ENCODE data around the gene PLEKHJ1.
"Not testable (repeated sequence)": the region's sequence is repeated elsewhere in the genome, so short reads cannot be mapped to it uniquely, and the experiment has no call there.

Gene PLEKHJ1

DNA sequence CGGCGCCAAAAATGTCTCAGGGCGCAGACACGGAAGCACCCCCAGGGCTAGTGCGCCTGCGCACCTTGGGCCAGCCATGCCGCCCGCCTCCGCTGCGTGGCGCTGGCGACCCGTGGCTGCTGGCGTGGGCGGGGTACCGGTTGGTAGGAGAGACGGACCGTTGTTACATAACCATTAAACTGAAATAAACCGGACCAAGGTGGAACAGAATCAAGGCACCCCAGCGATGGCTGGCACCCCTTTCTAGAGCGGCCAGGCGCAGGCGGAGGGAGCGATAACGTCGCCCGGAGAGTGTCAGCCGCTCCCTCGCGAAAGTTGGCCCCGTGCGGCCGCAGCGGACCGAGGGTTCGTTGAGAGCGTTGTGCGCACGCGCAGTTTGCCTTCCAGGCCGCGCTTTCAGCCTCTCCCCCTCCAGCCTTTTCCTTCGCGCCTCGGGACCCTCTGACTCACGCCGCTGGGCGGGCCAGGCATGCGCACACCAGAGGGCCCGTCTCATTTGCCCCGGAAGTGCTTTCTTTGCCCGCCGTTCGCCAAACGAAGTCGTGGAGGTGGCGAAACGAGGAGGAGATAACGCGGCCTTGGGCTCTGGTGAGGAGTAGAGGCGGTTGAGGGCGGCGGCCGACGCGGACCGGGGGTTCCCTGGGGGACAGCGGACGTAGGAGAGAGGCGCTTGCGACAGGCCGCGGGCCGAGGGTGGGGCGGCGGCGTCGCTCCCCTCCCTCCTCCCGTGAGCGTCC, at the start of gene PLEKHJ1, which contains the start of gene SF3A2:
TSS of gene PLEKHJ1 (minus strand) at position 16 of the 737 bp plus-strand sequence. CDS start 81 bp downstream, outside the sequence.
TSS of gene SF3A2 (plus strand) at position 511 of the 737 bp plus-strand sequence. CDS start 6,595 bp downstream, outside the sequence.
- DNase-seq: peak; percentile 90 to 92

GRCh38 chr19:2283835-2284507, 47.8 kb upstream of the PLEKHJ1 start:
- DNase-seq: no peak

- DNase-seq: no peak
Observed at GRCh38 chr19:2282862-2283237, 46.7 kb upstream of the PLEKHJ1 start.

DNA sequence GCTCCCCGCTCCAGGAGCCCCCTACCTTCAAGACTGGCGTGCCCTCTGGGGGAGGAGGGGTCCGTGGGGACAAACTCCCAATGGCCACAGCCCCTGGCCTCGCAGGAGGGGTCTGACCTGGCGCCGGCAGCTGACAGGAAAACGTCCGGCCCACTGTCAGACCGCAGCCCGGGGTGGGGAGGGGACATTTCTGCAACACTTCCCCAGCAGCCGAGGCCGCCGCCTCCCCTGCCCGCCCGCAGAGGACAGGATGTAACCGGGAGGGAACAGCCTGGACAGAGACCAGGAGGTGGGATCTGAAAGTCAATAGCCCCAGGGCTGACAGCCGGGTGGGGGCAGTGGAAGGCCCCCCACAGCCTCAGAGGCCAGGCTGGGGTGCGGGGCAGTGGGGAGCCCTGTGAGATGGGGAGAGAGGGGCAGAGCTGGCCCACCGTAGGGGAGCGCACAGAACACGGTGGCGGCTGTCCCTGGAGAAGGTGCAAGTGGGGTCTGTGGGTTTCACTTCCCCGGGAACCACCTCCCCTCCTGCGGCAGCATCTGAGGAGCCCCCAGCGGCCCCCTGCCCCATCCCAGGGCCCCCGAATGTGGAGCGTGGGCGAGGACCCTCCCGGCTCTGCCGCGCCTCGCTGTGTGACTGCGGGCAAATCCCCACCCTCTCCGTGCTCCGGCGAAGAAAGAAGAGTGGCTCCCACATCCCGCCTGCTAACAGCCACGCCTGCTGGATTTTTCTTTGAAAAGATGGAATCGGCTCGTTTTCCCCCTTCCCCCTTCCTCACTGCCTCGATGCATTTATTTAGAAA, 46.1 kb upstream of the PLEKHJ1 start, which contains the start of gene PEAK3:
TSS of gene PEAK3 (minus strand) at position 114 of the 800 bp plus-strand sequence. CDS start 1,244 bp downstream, outside the sequence.
- peak in 1 of 2 donors; percentile 36 for DNase-seq

DNA sequence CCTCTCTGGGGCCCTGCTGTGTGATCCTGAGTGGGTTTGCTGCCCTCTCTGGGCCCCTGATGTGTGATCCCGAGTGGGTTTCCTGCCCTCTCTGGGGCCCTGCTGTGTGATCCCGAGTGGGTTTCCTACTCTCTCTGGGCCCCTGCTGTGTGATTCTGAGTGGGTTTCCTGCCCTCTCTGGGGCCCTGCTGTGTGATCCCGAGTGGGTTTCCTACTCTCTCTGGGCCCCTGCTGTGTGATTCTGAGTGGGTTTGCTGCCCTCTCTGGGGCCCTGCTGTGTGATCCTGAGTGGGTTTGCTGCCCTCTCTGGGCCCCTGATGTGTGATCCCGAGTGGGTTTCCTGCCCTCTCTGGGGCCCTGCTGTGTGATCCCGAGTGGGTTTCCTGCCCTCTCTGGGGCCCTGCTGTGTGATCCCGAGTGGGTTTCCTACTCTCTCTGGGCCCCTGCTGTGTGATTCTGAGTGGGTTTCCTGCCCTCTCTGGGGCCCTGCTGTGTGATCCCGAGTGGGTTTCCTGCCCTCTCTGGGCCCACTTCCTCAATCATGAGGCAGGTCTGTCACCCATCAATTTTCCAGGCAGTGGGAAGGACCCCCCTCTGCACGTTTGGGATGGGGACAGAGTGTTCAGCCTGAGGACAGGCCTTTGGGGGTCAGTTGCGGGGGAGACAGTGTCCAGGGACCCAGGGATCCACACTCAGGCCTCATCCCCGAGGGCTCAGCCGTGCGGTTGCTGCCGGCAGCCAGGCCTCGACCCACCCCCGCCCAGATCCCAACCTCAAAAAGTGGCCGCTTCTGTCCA, 45.3 kb upstream of the PLEKHJ1 start:
- not testable (repeated sequence) for DNase-seq

- no peak for DNase-seq
Observed at GRCh38 chr19:2280633-2281264, 44.6 kb upstream of the PLEKHJ1 start.

- DNase-seq: no peak
Observed at GRCh38 chr19:2278459-2279158, 42.5 kb upstream of the PLEKHJ1 start.

DNA sequence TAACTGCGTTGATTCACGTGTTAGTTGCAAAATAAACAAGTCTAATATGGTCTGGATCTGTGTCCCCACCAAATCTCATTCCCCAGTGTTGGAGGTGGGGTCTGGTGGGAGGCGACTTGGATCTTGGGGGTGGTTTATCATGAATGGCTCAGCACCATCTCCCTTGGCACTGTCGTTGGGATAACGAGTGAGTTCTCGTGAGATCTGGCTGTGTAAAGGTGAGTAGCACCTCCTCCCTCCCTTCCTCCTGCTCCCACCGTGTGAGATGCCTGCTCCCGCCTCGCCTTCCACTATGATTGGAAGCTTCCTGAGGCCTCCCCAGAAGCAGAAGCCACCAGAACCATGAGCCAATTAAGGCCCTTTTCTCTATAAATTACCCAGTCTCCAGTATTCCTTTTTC, 41.0 kb upstream of the PLEKHJ1 start:
- DNase-seq: no peak

DNA sequence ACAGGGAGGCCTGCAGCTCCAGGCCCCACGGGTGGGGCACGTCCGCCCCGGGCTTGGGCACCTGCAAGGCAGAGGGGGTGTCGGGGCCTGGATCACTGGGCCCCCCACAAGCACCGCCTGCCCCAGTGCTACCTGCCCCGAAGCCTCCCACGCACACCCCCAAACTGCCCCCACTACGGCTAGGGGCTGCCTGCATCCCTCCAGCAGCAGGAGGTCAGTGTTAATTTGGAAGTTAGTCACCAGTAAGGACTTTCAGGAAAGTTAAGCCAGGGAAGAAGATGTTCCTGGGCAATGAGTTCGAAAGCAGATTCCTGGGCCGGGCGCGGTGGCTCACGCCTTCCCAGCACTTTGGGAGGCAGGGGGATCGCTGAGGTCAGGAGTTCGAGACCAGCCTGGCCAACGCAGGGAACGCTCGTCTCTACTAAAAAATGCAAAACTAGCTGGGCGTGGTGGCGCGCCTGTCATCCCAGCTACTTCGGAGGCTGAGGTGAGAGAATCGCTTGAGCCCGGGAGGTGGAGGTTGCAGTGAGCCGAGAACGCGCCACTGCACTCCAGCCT, 40.4 kb upstream of the PLEKHJ1 start:
- DNase-seq: no peak

DNA sequence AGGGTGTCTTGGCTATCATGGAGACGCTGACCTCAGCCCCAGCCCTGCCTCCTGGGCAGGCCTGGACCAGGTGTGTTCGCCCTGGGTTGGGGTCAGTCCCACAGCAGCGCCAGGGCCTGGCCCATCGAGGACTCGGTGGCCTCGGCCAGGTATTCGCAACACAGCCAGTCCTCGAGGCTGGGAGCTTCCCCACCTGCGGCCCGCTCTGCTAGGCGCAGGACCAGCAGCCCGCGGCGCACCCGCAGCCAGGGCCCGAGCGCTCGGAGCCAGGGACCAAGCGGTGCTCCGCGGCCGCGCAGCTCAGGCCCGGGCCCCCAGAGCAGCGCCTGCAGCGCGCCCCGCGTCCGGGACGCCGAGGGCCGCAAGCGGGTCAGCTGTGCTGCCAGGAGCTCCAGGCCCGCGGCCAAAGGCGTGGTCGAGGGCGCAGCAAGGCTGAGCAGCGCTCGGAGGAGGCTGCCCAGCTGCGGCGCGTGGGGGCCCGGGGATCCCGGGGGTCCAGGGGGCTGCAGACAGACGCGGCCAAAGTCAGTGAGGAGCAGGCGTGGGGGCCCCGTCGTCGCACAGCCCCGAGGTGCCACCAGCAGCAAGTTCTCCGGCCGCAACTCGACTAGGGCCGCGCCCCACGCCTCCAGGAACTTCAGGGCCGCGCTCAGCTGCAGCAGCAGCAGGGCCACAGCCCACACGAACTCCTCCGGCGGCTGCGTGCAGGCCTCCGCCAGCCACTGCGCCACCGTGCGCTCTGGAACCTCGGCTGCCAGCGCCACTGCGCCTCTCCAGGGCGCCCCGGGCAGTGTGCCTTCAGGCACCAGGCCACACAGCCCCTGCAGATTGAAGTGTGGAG, 39.7 kb upstream of the PLEKHJ1 start:
- DNase-seq: no peak

- peak; percentile 54 to 56 for DNase-seq
Observed at GRCh38 chr19:2274931-2275535, 38.9 kb upstream of the PLEKHJ1 start.

DNA sequence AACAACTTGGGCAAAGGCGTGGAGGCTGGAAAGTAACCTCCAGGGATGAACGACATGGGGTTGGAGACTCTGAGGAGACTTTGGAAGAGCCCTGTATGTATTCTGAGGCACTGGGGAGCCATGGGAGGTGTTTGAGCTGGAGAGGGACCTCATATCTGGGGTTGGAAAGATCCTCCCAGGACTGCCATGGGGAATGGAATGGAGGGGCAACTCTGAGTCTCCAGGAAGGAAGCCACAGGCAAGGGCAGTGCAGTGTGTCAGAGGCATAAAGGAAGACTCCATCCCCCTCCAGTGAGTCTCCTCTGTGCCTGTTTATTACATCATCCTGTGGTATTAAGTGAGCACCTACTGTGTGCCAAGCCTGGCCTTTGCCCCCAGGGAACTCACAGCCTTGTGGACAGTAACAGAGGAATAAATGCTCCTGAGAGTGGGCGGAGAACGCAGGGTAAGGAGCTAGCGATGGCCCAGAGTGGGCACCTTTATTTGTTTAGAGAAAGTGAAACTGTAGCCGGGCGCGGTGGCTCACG, 38.1 kb upstream of the PLEKHJ1 start:
- DNase-seq: no peak

DNA sequence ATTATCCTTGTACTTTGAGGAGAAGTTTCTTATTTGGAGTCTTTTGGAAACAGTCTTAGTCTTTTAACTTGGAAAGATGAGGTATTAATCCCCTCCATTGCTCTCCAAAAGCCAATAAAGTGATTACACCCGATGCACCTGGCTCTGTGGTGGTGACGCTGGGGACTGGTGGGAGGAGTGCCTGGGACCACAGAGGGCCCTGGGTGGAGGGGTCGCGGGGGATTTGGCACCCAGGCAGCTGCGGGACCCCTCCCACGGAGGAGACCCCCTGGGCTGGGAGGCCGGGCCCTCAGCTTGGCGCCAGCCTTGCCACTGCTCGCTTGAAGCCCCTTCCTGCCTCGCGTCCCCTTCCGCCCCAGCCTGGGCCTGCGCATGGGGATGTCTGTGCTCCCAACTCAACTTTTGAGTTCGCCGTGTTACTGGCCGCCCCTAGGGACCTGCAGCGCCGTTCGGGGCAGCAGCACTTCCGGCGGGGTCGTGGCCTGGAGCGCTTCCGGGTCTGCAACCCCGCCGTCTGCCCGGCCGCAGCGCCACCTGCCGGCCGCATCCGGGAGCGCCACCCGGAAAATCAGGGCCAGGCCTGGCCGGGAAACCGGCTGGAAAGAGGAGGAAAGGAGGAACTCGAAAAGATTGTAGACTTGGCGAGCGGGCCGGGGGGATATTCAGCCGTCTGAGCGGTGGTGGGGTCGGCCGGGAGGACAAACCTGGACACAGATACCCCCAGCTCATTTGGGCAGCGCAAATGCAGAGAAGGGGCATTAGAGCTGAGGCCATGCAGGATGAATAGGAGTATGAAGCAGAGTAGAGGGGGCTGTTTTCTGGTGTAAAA, 37.4 kb upstream of the PLEKHJ1 start:
- DNase-seq: peak in 1 of 2 donors; percentile 49

- DNase-seq: no peak
Observed at GRCh38 chr19:2271234-2272103, 35.3 kb upstream of the PLEKHJ1 start.

DNA sequence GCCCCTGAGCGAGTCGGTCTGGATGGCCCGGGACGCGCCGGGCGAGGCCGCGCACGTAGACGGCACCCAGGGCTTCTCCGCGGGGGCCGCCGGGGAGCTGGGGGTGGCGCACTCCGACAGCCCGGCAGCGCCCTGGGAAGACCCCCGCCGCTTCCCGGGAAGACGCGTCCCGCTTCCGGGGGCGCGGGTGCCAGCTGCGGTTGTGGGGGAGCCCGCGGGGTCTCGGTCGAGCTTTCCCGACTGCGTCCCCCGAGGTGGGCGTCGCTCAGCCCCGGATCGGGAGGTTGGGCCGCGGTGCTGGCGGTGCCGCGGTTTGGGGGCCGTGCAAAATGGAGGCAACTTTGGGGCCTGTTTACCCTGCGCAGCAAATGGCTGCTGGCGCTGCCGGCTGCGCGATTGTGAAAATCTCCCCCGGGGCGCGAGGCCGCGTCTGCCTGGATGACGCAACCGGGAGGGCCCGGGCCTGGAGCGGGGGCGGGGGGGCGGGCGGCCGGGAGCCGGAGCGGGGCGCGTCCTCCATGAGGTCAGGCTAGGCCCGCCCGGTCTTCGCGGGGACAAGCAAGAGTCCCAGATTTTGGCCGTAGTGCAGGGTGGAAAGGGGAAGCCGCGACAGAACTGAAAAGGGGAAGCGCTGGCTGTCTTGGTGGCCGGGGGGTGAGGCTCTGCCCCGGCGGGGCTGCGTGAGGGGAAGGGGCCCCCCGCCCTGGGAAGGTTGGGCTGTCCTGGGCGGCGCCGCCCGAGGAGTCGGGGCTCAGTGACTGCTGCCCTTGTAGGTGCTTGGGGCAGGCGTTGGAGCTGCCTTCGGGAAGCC, 34.5 kb upstream of the PLEKHJ1 start:
- DNase-seq: peak; percentile 50 to 71

GRCh38 chr19:2270157-2270422, 34.0 kb upstream of the PLEKHJ1 start:
- DNase-seq: no peak

All from hippocampal formation (tissue), 2 donors.